Fibroblast of skin of right quadriceps (primary cell): ENCODE results near the gene MBNL1.

ENCODE experiments used
- DNase-seq: peaks from one replicate; pipeline ENCODE4 v3.0.0-alpha.2; 2013

The MBNL1 gene

GRCh38 chr3:152499791-152500385 is 231.2 kb downstream of the MBNL1 start:
- DNase-seq = no peak

DNA sequence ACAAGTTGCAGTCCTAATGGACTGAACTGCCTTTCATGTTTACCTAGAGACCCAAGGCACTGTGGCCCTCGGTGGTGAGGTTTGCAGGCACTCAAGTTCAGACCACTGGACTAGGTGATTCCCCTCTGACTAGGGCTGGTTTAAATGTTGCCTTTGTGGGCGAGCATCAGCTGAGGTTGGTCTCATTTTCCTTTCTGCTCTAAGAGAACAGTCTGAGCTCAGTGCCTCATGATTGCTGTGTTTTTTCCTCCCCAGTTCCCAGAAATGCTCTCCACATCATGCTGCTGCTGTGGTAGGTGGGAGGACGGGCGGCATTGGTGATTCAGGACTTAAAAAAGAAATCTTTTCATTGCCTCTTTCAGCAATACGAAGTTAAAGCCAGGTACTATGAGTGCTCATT is 237.2 kb downstream of the MBNL1 start:
- no peak for DNase-seq

GRCh38 chr3:152508705-152509104 is 240.0 kb downstream of the MBNL1 start:
- no peak for DNase-seq

- no peak for DNase-seq
Observed at GRCh38 chr3:152511904-152512303, 243.2 kb downstream of the MBNL1 start.

GRCh38 chr3:152513301-152513960 is 244.7 kb downstream of the MBNL1 start:
- DNase-seq = no peak
